Hepatocyte (in vitro differentiated cells): ENCODE results near the gene B4GALT5. TPM values are rescaled to one million over a fixed set of nuclear protein-coding genes. Genes with fewer than 3 reads are reported as not detected.

Experiments used
- DNase-seq: peaks from one replicate; pipeline ENCODE4 v3.0.0-alpha.2; 2016; ENCODE audit warnings: low spot score
- H2AFZ ChIP-seq: fragments of 200-600 bp; sonication (generic); 2 replicates; pipeline ENCODE4 v1.6.0; 2016; ENCODE audit warnings: antibody characterized with exemption, mild to moderate bottlenecking
- H3K27ac ChIP-seq: fragments of 200-600 bp; sonication (generic); 2 replicates; pipeline ENCODE4 v1.5.1; 2016; ENCODE audit warnings: mild to moderate bottlenecking
- H3K27me3 ChIP-seq: fragments of 200-600 bp; sonication (generic); 2 replicates; pipeline ENCODE4 v1.6.1; 2016
- H3K36me3 ChIP-seq: fragments of 200-600 bp; sonication (generic); replicated peaks from 2 replicates; pipeline ENCODE4 v1.5.1; 2016; ENCODE audit warnings: low read depth; ENCODE audit not compliant: insufficient read depth
- H3K4me1 ChIP-seq: fragments of 200-600 bp; sonication (generic); 2 replicates; pipeline ENCODE4 v1.5.1; 2016; ENCODE audit warnings: mild to moderate bottlenecking, moderate library complexity; ENCODE audit not compliant: insufficient read depth
- H3K4me2 ChIP-seq: fragments of 200-600 bp; sonication (generic); 2 replicates; pipeline ENCODE4 v1.6.0; 2016
- H3K4me3 ChIP-seq: fragments of 200-600 bp; sonication (generic); 2 replicates; pipeline ENCODE4 v1.5.1; 2016; ENCODE audit warnings: mild to moderate bottlenecking
- H3K79me2 ChIP-seq: fragments of 200-600 bp; sonication (generic); 2 replicates; pipeline ENCODE4 v1.6.0; 2017; ENCODE audit warnings: mild to moderate bottlenecking
- H3K9me2 ChIP-seq: fragments of 200-600 bp; sonication (generic); replicated peaks from 2 replicates; pipeline ENCODE4 v1.6.0; 2017; ENCODE audit warnings: mild to moderate bottlenecking; ENCODE audit not compliant: insufficient read depth
- H3K9me3 ChIP-seq: fragments of 200-600 bp; sonication (generic); 2 replicates; pipeline ENCODE4 v1.5.1; 2016; ENCODE audit warnings: low read depth, mild to moderate bottlenecking
- H4K20me1 ChIP-seq: fragments of 200-600 bp; sonication (generic); 2 replicates; pipeline ENCODE4 v1.6.0; 2016; ENCODE audit warnings: mild to moderate bottlenecking; ENCODE audit not compliant: insufficient read depth, poor library complexity, severe bottlenecking
- CTCF ChIP-seq: fragments of 200-600 bp; sonication (generic); IDR thresholded peaks from 2 replicates; pipeline ENCODE4 v1.5.1; 2016; ENCODE audit warnings: antibody characterized with exemption, mild to moderate bottlenecking; ENCODE audit not compliant: poor library complexity
- EZH2 ChIP-seq: fragments of 200-600 bp; sonication (generic); IDR thresholded peaks from 2 replicates; pipeline ENCODE4 v1.6.1; 2016; ENCODE audit warnings: antibody characterized with exemption, mild to moderate bottlenecking, borderline replicate concordance
- EZH2phosphoT487 ChIP-seq: fragments of 200-600 bp; sonication (generic); IDR thresholded peaks from one replicate; pipeline ENCODE4 v1.6.1; 2018; ENCODE audit warnings: antibody characterized with exemption, mild to moderate bottlenecking, low read depth, moderate library complexity; ENCODE audit not compliant: unreplicated experiment, severe bottlenecking
- WGBS: methylation state at CpG from one replicate; pipeline ENCODE4 v1.1.6; 2016; ENCODE audit warnings: low lambda C conversion rate; ENCODE audit errors: missing lambda C conversion rate; 5-methylcytosine and 5-hydroxymethylcytosine counted together
- polyA plus RNA-seq: library from polyadenylated mRNA; unstranded; fragments of >200 nt; fragmentation: Nextera tagmentation; extraction: Ambion mirVana; gene quantifications from 2 replicates; pipeline ENCODE4 v1.2.1, GENCODE V29; 2016
- total RNA-seq: library from RNA; depleted of rRNA; stranded (reverse); fragments of >200 nt; gene quantifications from 2 replicates; pipeline ENCODE4 v1.2.3, GENCODE V29; 2014

Gene B4GALT5
- total and polyA plus RNA-seq, 2 experiments from 2014 or later, result 12.9 to 41.8 TPM

GRCh38 chr20:49754596-49754995 lies 40.9 kb upstream of the B4GALT5 start:
- TF ChIP-seq EZH2 (no peak), EZH2phosphoT487 (no peak), CTCF (no peak)
- no peak overlapping the region for H3K27ac ChIP-seq
- H3K9me2 ChIP-seq, result no peaks in the 10 kb centered on the region
- DNase-seq, result no peak
- H4K20me1 ChIP-seq, result no peaks in the 10 kb centered on the region
- no peaks in the 10 kb centered on the region for H3K79me2 ChIP-seq
- H3K4me3 ChIP-seq, result no peak overlapping the region
- H3K4me2 ChIP-seq, result no peak overlapping the region
- H2AFZ ChIP-seq, result no peak overlapping the region
- H3K36me3 ChIP-seq, result no peaks in the 10 kb centered on the region
- no peaks in the 10 kb centered on the region for H3K27me3 ChIP-seq
- WGBS, result 92% methylated on average over 5 of the region's 5 CpGs
- H3K4me1 ChIP-seq, result no peaks in the 10 kb centered on the region
- no peaks in the 10 kb centered on the region for H3K9me3 ChIP-seq

GRCh38 chr20:49753133-49753532 lies 39.5 kb upstream of the B4GALT5 start:
- Histone ChIP-seq H3K4me1 (no peaks in the 10 kb centered on the region), H3K36me3 (no peaks in the 10 kb centered on the region), H3K9me2 (no peaks in the 10 kb centered on the region), H3K9me3 (no peaks in the 10 kb centered on the region), H2AFZ (no peak overlapping the region), H3K27me3 (no peaks in the 10 kb centered on the region), H3K27ac (no peak overlapping the region), H3K4me2 (no peak overlapping the region), H4K20me1 (no peaks in the 10 kb centered on the region), H3K79me2 (no peaks in the 10 kb centered on the region), H3K4me3 (no peak overlapping the region)
- no peak for DNase-seq
- 76% methylated on average over 2 of the region's 2 CpGs for WGBS
- TF ChIP-seq CTCF (no peak), EZH2 (no peak), EZH2phosphoT487 (no peak)

- no peaks in the 10 kb centered on the region for H4K20me1 ChIP-seq
- DNase-seq, result no peak
- no peak for TF ChIP-seq EZH2
- no peak for TF ChIP-seq CTCF
- no peak overlapping the region for H2AFZ ChIP-seq
- no peak overlapping the region for H3K4me2 ChIP-seq
- H3K79me2 ChIP-seq, result no peaks in the 10 kb centered on the region
- no peaks in the 10 kb centered on the region for H3K27me3 ChIP-seq
- no peaks in the 10 kb centered on the region for H3K9me2 ChIP-seq
- no peaks in the 10 kb centered on the region for H3K9me3 ChIP-seq
- no peaks in the 10 kb centered on the region for H3K4me1 ChIP-seq
- no peaks in the 10 kb centered on the region for H3K36me3 ChIP-seq
- no peak overlapping the region for H3K27ac ChIP-seq
- no peak overlapping the region for H3K4me3 ChIP-seq
- WGBS, result 76% methylated on average over 5 of the region's 5 CpGs
Measured at GRCh38 chr20:49752201-49752903, 38.7 kb upstream of the B4GALT5 start.
